ENCODE measurements around the gene MT1E.
"Not testable (repeated sequence)": the region's sequence is repeated elsewhere in the genome, so short reads cannot be mapped to it uniquely, and the experiment has no call there.

The MT1E gene

GRCh38 chr16:56625140-56625942, at the start of gene MT1E:
Gene MT1E (plus strand): TSS chr16:56625781. CDS start chr16:56625852, 71 bp downstream.
- peak; percentile 58 for DNase-seq

DNA sequence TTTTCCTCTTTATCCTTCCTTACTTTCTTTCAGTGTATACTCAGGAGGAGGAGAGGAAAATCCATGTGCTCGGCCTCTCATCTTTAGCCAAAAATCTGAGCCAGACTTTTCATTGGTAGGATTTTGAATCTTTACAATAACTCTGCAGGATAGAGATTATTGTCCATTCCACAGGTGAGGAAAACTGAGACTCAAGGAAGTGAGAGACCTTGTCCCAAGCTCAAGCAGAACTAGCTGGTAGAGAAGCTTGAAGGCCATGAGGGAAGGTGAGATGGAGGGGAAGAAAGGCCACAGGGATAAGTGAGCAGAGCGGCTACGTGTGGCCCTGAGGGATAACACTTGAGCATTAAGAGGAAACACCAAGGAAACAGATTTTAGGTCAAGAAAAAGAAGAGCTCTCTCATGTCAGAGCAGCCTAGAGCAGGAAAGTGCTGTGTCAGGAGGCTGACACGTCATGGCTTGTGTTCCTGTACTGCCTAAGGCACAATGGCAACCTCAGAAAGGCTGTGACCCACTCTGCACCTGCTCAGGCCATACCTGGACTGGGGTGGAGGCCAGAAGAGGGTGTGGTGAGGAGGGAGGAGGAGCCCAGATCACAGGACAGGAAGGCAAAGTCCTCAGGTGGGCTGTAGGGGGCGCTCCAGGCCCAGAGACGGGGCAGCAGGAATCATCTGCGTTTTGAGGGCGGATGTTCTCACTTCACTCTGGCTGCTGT, 48.8 kb upstream of the MT1E start:
- DNase-seq: peak; percentile 82

- DNase-seq: no peak
These were observed 48.3 kb upstream of the MT1E start for GRCh38 chr16:56577300-56577625.

GRCh38 chr16:56580391-56581048, 45.1 kb upstream of the MT1E start:
- no peak for DNase-seq

- DNase-seq: not testable (repeated sequence)
These were observed 42.7 kb upstream of the MT1E start for GRCh38 chr16:56582911-56583310.

GRCh38 chr16:56583351-56584168, 42.0 kb upstream of the MT1E start:
- DNase-seq: no peak

DNA sequence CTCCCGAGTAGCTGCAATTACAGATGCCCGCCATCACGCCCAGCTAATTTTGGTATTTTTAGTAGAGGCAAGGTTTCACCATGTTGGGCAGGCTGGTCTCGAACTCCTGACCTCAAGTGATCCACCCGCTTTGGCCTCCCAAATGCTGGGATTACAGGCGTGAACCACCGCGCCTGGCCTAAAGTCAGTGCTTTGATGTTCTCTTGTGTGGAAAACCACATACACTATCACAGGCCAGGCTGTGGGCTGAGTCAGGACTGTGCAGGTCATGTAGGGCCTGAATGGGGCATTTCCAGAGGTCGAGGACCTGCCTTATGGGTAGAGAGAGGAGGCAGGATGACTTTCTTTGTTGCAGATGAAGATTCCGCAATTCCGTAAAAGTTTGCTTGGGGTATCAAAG, 41.3 kb upstream of the MT1E start:
- DNase-seq: no peak

- no peak for DNase-seq
These were observed 36.8 kb upstream of the MT1E start for GRCh38 chr16:56588781-56589140.

DNA sequence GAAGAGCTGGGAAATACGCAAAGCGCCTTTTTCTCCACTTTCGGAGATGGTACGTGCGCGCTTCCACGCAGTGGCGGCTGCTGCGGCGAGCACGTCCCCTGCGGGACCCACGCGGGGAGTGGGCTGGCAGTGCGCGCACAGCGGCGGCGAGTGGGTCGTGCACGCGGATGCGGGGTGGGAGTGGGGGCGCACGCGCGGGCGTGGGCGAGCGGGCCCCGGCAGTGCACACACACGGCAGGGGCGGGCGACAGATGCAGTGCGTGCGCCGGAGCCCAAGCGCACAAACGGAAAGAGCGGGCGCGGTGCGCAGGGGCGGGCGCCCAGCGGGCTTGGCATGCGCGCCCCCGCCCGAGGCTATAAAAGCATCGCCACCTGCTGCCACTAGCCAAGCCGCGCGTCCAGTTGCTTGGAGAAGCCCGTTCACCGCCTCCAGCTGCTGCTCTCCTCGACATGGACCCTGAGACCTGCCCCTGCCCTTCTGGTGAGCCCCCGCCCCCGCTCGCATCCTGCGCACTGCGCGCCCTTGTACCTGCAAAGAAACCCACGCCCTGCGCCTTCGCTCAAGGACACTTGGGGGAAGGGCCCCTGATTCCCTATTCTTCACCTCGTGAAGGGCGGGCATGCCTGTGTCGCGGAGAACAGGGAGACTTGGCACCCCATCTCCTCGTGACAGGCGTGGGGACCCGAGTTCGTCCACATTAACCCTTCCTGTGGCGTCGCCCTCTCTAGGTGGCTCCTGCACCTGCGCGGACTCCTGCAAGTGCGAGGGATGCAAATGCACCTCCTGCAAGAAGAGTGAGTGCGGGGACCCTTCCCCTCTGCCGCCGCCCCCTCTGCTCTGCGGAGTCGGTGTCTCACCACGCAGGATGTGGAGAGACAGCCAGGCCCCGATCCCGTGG, 36.2 kb upstream of the MT1E start, which contains the start of gene MT3:
MT3 (plus strand) TSS at position 388 of the 899 bp plus-strand sequence; CDS start at position 451, 63 bp downstream.
- peak; percentile 31 for DNase-seq

- no peak for DNase-seq
These were observed 34.1 kb upstream of the MT1E start for GRCh38 chr16:56591377-56592060.

DNA sequence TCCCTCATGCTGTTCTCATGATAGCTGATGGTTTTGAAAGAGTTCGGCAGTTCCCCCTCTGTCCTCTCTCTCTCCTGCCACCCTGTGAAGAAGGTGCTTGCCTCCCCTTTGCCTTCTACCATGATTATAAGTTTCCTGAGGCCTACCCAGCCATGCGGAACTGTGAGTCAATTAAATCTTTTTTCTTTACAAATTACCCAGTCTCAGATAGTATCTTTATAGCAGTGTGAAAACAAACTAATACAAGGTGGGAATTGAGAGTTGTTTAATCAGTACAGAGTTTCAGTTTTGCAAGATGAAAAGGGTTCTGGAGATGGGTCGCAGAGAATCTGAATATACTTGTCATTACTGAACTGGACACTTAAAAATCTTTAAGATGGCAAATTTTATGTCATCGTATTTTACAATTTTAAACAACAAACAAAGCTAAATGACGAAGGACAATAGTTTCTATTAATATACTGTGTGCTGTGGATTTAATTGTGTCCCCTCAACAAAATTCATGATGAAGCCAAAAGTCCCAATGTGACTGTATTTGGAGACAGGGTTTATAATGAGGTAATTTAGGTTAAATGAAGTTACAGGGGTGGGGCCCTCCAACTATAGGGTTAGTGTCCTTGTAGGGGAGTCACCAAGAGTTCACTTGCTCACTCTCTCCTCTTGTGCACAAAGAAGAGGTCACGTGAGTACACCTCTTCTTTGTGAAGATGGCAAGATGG, 31.8 kb upstream of the MT1E start:
- DNase-seq: no peak

GRCh38 chr16:56594292-56594619, 31.3 kb upstream of the MT1E start:
- no peak for DNase-seq

DNA sequence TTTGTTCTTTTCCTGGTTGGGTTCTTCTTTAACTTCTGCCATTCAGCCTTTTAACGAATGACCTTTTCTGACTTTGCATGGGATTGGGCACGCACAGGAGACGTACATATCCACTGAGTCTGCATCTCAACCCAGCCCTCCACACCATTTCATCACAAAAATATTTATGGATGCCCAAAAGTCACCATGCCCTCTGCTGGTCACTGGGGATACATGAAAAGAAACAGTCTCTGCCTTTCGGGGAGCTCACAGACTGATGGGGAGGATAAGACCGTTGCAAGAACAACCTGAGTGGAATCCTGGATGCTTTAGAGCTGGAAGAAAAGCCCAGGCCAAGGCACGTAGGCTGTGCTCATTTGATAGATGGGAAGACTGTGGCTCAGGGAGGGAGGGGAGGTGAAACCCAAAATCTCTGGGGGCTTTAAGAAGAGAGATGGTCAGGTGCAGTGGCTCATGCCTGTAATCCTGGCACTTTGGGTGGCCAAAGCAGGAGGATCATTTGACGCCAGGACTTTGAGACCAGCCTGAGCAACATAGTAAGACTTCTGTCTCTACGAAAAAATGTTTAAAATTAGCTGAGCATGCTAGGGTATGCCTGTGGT, 25.1 kb upstream of the MT1E start:
- no peak for DNase-seq

DNA sequence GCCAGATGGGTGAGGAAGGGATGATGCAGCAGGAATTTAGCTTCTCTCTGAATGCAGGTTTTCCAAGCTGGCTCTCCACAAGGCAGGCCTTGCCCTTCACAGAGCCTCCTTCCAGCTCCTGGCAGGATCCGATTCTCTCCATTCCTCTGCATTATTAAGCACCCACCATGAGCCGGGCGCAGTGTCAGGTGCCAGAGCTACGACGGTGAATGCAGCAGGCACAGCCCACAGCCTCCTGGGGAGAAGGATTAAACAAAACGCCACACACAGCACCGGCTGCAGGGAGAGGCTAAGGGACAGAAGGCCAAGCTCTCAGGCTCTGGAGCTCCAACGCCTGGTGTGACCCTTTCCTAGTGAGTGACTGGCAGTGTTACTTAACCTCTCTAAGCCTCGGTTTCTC, 24.3 kb upstream of the MT1E start:
- DNase-seq: no peak

DNA sequence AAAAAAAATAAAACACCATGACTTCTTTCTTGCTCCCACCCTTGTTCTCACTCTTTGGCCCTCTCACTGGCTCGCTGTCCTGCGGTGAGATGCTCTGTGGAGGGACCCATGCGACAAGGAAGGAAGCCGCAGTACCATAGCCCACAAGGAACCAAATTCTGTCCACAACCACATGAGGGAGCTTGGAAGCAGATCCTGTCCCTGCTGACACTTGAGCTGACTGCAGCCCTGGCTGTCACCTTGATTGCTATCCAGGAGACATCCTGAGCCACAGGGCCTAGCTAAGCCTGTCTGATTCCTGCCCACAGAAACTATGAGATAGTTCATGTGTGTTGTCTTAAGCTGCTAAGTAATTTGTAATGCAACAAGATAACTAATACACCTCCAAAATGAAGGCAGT, 22.0 kb upstream of the MT1E start:
- no peak for DNase-seq

- DNase-seq: no peak
These were observed 20.6 kb upstream of the MT1E start for GRCh38 chr16:56604966-56605365.

DNA sequence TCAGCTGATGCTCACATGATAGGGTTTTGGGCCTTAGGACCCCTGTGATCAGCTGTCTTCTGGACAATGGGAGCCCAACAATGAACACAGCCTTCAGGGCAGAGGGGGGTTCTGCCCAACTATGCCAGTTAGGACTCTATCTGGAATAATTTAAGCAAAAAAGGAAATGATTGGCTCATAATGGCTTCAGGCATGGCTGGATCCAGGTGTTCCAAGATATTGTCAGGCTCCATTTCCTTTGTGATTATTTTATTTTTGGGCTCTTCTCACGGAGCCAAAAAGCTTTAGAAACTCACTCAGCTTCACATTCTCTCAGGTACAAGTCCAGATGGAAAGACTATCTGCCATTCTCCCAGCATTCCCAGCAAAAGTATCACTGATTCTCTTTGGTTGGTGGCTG, 20.1 kb upstream of the MT1E start:
- DNase-seq: no peak

GRCh38 chr16:56606071-56606475, 19.5 kb upstream of the MT1E start:
- no peak for DNase-seq

DNA sequence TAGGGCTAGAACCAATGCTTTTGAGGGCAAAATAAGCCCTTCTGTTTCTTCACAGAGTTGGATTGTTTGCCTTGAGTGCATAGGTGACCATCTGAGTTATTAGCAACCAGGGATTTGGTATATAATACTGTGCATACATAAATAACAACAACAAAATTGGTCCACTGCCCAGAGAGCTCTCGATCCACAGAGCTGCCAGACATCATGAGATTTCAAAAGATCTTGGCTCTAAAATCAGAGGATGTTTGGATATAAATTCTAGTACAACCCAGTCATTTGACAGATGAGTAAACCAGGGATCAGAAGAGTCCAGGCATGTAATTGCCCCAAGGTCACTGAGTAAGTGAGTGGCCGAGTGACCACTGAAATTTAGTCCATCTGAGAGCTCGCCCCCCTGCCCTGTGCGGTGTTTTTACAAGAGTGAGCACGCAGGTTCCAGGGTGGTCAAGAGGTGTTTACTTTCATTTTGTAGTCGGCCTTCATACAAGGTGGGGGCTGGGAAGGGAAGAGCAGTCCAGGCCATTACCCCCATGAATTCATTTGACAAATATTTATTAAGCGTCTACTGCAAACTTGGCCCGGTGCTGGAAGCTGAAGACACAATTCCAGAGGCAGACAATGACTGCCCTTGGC, 19.0 kb upstream of the MT1E start:
- no peak for DNase-seq

GRCh38 chr16:56607109-56607618, 18.4 kb upstream of the MT1E start:
- DNase-seq: no peak

All from activated T-cell treated with anti-CD3 and anti-CD28 coated beads, Interleukin-2, amount 50 U/mL, for 1 hour (primary cell).